ENCODE measurements around the gene PRELID1. TPM values are rescaled to one million over a fixed set of nuclear protein-coding genes. Genes with fewer than 3 reads are reported as not detected.

The PRELID1 gene
- total RNA-seq, 1 experiment from 2014 or later, result 112 TPM

- peak overlapping the region; percentile 88 for H3K9ac ChIP-seq (ENCODE audit: low read length)
- H3K4me3 ChIP-seq (ENCODE audit: low read length), result peak overlapping the region; percentile 86
- H3K27me3 ChIP-seq (ENCODE audit: low read length), result no peaks in the 10 kb centered on the region
- no peak for DNase-seq
- peak overlapping the region; percentile 90 for H3K4me2 ChIP-seq (ENCODE audit: low read depth, low read length, poor library complexity, severe bottlenecking)
- peaks cover 25% of the 10 kb centered on the region for H3K4me1 ChIP-seq (ENCODE audit: low read length)
- H3K79me2 ChIP-seq (ENCODE audit: low read length), result peaks cover 63% of the 10 kb centered on the region
- H3K9me2 ChIP-seq (replicated peaks; ENCODE audit: insufficient read depth, low read length), result no peaks in the 10 kb centered on the region
- H3K36me3 ChIP-seq (ENCODE audit: insufficient read depth, low read length), result peaks cover 7% of the 10 kb centered on the region; the same call in 1 of the 2 replicates
- no peaks in the 10 kb centered on the region for H4K20me1 ChIP-seq (ENCODE audit: insufficient read depth, low read depth, low read length)
- no peak overlapping the region for H3K27ac ChIP-seq (ENCODE audit: low read length)
- no peaks in the 10 kb centered on the region for H3K9me3 ChIP-seq (ENCODE audit: low read length)
- H2AFZ ChIP-seq (ENCODE audit: low read length), result no peak overlapping the region
Measured at GRCh38 chr5:177349762-177350161, 46.2 kb downstream of the PRELID1 start.

DNA sequence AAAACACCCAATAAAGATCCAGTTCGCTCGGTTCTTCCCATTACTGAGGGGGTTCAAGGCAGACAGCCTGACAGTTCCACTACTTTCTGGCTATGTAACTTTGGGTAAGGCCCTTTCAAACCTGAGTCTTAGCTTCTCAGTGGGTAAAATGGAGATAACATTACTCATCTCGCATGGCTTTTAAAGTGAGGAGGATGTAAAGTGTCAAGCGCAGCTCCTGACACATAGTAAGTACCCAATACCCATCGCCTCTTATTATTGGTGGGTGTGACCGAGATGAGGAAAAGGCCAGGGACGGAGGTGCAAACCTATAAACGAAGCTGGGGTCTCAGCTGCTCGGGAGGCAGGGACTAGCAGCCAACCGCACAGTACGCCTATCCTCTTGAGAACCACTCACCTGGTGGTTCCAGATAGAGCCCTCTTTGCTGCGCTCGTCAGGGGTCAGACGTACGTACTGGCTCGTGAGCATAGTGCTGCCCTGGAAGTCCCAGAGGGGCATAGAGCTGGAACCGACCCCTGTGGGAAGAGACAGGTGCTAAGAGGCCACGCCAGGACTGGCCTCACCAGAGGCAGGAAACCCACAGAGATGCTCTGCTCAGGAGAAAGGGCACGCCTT lies 47.3 kb downstream of the PRELID1 start:
- no peak overlapping the region for H2AFZ ChIP-seq (ENCODE audit: low read length)
- H4K20me1 ChIP-seq (ENCODE audit: insufficient read depth, low read depth, low read length), result no peaks in the 10 kb centered on the region
- H3K9me3 ChIP-seq (ENCODE audit: low read length), result 0 out of 2 replicates have a peak, but pooled peaks cover 3% of the 10 kb centered on the region
- peaks cover 7% of the 10 kb centered on the region for H3K36me3 ChIP-seq (ENCODE audit: insufficient read depth, low read length)
- H3K4me2 ChIP-seq (ENCODE audit: low read depth, low read length, poor library complexity, severe bottlenecking), result peak overlapping the region; percentile 90
- H3K4me3 ChIP-seq (ENCODE audit: low read length), result peak overlapping the region; percentile 86
- peaks cover 25% of the 10 kb centered on the region for H3K4me1 ChIP-seq (ENCODE audit: low read length)
- DNase-seq, result no peak
- peaks cover 55% of the 10 kb centered on the region for H3K79me2 ChIP-seq (ENCODE audit: low read length)
- no peaks in the 10 kb centered on the region for H3K9me2 ChIP-seq (replicated peaks; ENCODE audit: insufficient read depth, low read length)
- no peaks in the 10 kb centered on the region for H3K27me3 ChIP-seq (ENCODE audit: low read length)
- H3K27ac ChIP-seq (ENCODE audit: low read length), result peak overlapping the region; percentile 87
- peak overlapping the region; percentile 88 for H3K9ac ChIP-seq (ENCODE audit: low read length)

GRCh38 chr5:177351392-177352329 lies 48.1 kb downstream of the PRELID1 start, which contains the start of gene LMAN2:
Gene LMAN2, minus strand, starts transcription at chr5:177351668. Its CDS starts 21 bp downstream, at chr5:177351647.
- Histone ChIP-seq H3K9me2 (replicated peaks; ENCODE audit: insufficient read depth, low read length) (no peaks in the 10 kb centered on the region), H3K4me2 (ENCODE audit: low read depth, low read length, poor library complexity, severe bottlenecking) (peak within 1 kb of the TSS; percentile 90), H2AFZ (ENCODE audit: low read length) (peak within 1 kb of the TSS; percentile 95), H3K36me3 (ENCODE audit: insufficient read depth, low read length) (peaks cover 3% of the 10 kb centered on the region), H3K79me2 (ENCODE audit: low read length) (peaks cover 47% of the 10 kb centered on the region), H3K4me3 (ENCODE audit: low read length) (peak within 1 kb of the TSS; percentile 86), H3K4me1 (ENCODE audit: low read length) (peaks cover 25% of the 10 kb centered on the region), H3K9me3 (ENCODE audit: low read length) (0 out of 2 replicates have a peak, but pooled peaks cover 3% of the 10 kb centered on the region), H3K27ac (ENCODE audit: low read length) (peak within 1 kb of the TSS; percentile 87), H3K27me3 (ENCODE audit: low read length) (no peaks in the 10 kb centered on the region), H4K20me1 (ENCODE audit: insufficient read depth, low read depth, low read length) (no peaks in the 10 kb centered on the region), H3K9ac (ENCODE audit: low read length) (peak within 1 kb of the TSS; percentile 88)
- peak; percentile 98 for DNase-seq

DNA sequence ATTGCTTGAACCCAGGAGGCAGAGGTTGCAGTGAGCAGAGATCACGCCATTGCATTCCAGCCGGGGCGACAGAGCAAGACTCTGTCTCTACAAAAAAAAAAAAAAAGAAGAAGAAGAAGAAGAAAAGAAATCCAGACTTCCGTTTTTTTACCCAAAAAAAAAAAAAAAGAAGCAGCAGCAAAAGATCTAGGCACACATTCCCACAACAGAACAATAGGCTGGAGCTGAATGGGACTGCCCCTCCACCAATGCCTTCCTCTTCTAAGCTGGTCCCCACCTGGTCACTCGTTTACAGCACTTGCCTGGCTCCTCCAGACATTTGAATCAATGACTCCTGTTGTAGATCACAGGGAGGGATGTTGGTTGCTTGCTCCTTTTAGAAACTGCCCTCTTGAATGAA lies 49.5 kb downstream of the PRELID1 start:
- Histone ChIP-seq H3K36me3 (ENCODE audit: insufficient read depth, low read length) (no peaks in the 10 kb centered on the region; the same call in none of the 2 replicates), H3K27me3 (ENCODE audit: low read length) (no peaks in the 10 kb centered on the region), H3K27ac (ENCODE audit: low read length) (no peak overlapping the region), H2AFZ (ENCODE audit: low read length) (no peak overlapping the region), H3K4me1 (ENCODE audit: low read length) (peaks cover 35% of the 10 kb centered on the region), H3K9me2 (replicated peaks; ENCODE audit: insufficient read depth, low read length) (no peaks in the 10 kb centered on the region), H3K9me3 (ENCODE audit: low read length) (0 out of 2 replicates have a peak, but pooled peaks cover 3% of the 10 kb centered on the region), H3K4me3 (ENCODE audit: low read length) (no peak overlapping the region), H3K9ac (ENCODE audit: low read length) (no peak overlapping the region), H3K4me2 (ENCODE audit: low read depth, low read length, poor library complexity, severe bottlenecking) (no peak overlapping the region), H4K20me1 (ENCODE audit: insufficient read depth, low read depth, low read length) (no peaks in the 10 kb centered on the region), H3K79me2 (ENCODE audit: low read length) (peaks cover 35% of the 10 kb centered on the region)
- no peak for DNase-seq

- no peak overlapping the region for H3K27ac ChIP-seq (ENCODE audit: low read length)
- H3K4me2 ChIP-seq (ENCODE audit: low read depth, low read length, poor library complexity, severe bottlenecking), result no peak overlapping the region
- H3K4me1 ChIP-seq (ENCODE audit: low read length), result peaks cover 41% of the 10 kb centered on the region
- 0 out of 2 replicates have a peak, but pooled peaks cover 3% of the 10 kb centered on the region for H3K9me3 ChIP-seq (ENCODE audit: low read length)
- no peaks in the 10 kb centered on the region for H3K9me2 ChIP-seq (replicated peaks; ENCODE audit: insufficient read depth, low read length)
- no peak overlapping the region for H3K4me3 ChIP-seq (ENCODE audit: low read length)
- no peak overlapping the region for H3K9ac ChIP-seq (ENCODE audit: low read length)
- no peak for DNase-seq
- H3K79me2 ChIP-seq (ENCODE audit: low read length), result peaks cover 35% of the 10 kb centered on the region
- H4K20me1 ChIP-seq (ENCODE audit: insufficient read depth, low read depth, low read length), result no peaks in the 10 kb centered on the region
- H3K36me3 ChIP-seq (ENCODE audit: insufficient read depth, low read length), result no peaks in the 10 kb centered on the region; the same call in none of the 2 replicates
- no peaks in the 10 kb centered on the region for H3K27me3 ChIP-seq (ENCODE audit: low read length)
- H2AFZ ChIP-seq (ENCODE audit: low read length), result no peak overlapping the region
Measured at GRCh38 chr5:177354256-177354655, 50.7 kb downstream of the PRELID1 start.

GRCh38 chr5:177354711-177355110 lies 51.1 kb downstream of the PRELID1 start:
- Histone ChIP-seq H3K4me3 (ENCODE audit: low read length) (no peak overlapping the region), H3K36me3 (ENCODE audit: insufficient read depth, low read length) (no peaks in the 10 kb centered on the region; the same call in none of the 2 replicates), H3K79me2 (ENCODE audit: low read length) (peaks cover 35% of the 10 kb centered on the region), H4K20me1 (ENCODE audit: insufficient read depth, low read depth, low read length) (no peaks in the 10 kb centered on the region), H3K9me3 (ENCODE audit: low read length) (0 out of 2 replicates have a peak, but pooled peaks cover 3% of the 10 kb centered on the region), H3K4me1 (ENCODE audit: low read length) (peaks cover 41% of the 10 kb centered on the region), H3K9me2 (replicated peaks; ENCODE audit: insufficient read depth, low read length) (no peaks in the 10 kb centered on the region), H3K4me2 (ENCODE audit: low read depth, low read length, poor library complexity, severe bottlenecking) (no peak overlapping the region), H2AFZ (ENCODE audit: low read length) (no peak overlapping the region), H3K27me3 (ENCODE audit: low read length) (no peaks in the 10 kb centered on the region), H3K9ac (ENCODE audit: low read length) (no peak overlapping the region), H3K27ac (ENCODE audit: low read length) (no peak overlapping the region)
- no peak for DNase-seq

DNA sequence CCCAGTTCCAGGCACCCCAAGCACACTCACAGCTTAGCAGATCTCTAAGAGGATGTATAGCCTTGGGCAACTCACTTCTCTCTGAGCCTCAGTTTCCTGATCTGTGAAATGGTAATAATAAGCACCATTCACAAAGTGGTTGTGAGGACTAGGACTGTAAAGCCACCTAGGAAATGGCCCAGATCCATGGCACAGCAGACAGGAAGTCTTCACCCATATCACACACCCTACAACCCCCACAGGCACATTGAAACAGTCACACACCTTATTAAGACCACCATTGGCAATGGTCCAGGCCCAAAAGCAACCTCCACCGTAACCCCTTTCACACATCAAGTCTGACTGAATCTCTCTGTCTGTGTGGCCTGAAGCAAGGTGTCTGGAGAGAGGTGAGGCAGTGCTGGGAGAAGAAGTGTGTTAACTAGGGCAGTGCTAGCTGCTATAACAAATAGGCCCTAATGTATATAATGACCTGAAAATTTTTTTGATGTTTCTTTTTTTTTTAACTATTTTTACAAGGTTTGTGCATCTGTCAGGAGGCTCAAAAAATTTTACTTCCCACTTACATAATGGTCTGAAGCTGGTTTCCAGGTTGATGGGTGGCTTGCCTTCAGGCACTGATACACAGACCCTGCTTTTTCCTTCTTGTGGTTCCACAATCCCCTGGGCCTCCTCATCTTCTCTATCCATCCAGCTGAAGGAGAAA lies 51.7 kb downstream of the PRELID1 start:
- DNase-seq, result no peak
- Histone ChIP-seq H3K27me3 (ENCODE audit: low read length) (no peaks in the 10 kb centered on the region), H3K9ac (ENCODE audit: low read length) (no peak overlapping the region), H3K36me3 (ENCODE audit: insufficient read depth, low read length) (no peaks in the 10 kb centered on the region; the same call in 1 of the 2 replicates), H3K4me3 (ENCODE audit: low read length) (no peak overlapping the region), H3K9me3 (ENCODE audit: low read length) (0 out of 2 replicates have a peak, but pooled peaks cover 3% of the 10 kb centered on the region), H3K27ac (ENCODE audit: low read length) (no peak overlapping the region), H3K79me2 (ENCODE audit: low read length) (peaks cover 33% of the 10 kb centered on the region), H3K4me1 (ENCODE audit: low read length) (peaks cover 37% of the 10 kb centered on the region), H3K4me2 (ENCODE audit: low read depth, low read length, poor library complexity, severe bottlenecking) (no peak overlapping the region), H4K20me1 (ENCODE audit: insufficient read depth, low read depth, low read length) (no peaks in the 10 kb centered on the region), H3K9me2 (replicated peaks; ENCODE audit: insufficient read depth, low read length) (no peaks in the 10 kb centered on the region), H2AFZ (ENCODE audit: low read length) (no peak overlapping the region)
